Activated CD8-positive, alpha-beta memory T cell treated with anti-CD3 and anti-CD28 coated beads for 4 hours (primary cell): ENCODE data around the gene FOXP1.

Experiments
- DNase-seq, 2 donors: peaks; one replicate each; pipeline ENCODE4 v3.0.0-alpha.2; 2020; ENCODE audit warnings: low read depth in 2 of 2

The FOXP1 gene

DNA sequence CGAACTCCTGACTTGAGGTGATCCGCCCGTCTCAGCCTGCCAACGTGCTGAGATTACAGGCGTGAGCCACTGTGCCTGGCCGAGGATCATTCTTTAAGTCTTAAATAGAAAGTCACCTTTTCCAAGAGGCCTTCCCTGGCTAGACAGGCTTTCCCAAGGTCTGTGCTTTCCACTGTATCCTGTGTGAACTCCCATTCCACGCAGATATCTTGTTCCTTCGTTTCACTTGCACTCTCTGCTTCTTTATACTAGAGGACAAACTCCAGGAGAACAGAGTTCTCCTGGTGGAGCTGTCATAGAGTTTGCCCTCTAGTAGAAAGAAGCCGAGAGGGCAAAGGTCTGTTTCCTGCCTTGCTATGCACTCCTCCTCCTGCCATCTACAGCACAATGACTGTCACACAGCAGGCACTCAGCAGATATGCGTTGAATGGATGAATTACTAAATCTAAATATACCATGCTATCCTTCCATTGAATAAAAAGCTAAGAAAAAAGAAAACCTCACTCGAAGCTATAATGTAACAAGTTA lies 211.2 kb downstream of the FOXP1 start:
- DNase-seq: no peak

DNA sequence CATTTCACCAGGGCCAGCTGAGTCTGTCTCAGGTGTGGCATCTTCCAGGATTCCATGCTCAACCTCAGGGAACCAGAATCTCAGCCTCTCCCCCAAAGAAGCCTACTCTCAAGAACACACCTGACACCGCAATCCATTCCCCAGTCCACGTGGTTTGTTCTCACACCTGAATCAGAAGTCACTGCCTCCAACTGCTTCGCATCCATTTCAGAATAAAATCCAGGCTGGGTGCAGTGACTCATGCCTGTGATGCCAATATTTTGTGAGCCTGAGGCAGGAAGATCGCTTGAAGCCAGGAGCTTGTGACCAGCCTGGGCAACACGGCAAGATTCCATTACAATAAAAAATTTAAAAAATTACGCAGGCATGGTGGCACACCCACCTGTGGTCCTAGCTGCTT lies 212.2 kb downstream of the FOXP1 start:
- DNase-seq: no peak

DNA sequence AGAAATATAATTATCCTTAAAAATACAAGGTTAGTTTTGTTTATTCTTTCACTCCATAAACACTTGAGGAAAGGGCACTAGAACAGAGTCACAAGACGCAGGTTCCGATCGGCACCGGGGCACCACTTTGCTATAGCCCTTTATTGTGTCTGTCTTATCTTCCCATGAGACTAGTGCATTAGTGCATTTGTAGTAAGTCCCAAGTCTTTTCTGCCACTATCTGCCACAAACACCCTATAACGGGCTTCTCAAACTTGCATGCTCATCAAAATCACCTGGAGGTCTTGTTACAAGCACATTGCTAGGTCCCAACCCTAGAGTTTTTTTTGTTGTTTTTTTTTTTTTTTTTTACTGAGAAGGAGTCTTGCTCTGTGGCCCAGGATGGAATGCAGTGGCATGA lies 213.1 kb downstream of the FOXP1 start:
- no peak for DNase-seq

DNA sequence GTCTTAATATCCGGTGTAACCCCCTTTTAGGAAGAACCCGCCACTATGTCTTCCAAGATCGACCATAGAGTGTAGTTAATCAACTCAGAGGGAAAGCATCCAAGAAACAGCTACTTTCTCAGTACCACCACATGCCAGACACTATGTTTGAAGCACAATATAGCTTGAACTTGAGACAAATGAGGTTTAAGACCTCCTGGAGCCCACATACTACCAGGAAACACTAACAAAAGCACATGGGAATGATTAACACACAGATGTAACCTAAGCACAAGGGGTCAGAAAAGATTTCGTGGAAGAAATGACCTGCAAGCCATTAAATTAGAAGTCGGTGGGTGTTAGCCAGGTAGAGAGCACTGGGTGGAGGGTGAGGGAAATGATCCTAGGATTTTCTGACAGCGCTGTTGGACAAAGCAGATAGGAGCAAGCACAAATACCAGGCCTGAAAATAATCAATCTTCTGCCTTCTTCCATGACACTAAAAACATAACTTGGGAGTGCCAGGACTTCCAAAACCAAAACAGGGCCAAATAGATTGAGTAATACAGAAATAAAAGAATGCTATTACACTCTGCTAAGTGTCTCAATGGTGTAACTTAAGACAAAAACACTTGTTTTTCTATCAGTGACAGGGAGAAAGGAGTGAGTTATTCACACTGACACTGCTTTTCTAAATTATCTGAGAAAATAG lies 213.7 kb downstream of the FOXP1 start:
- no peak for DNase-seq

DNA sequence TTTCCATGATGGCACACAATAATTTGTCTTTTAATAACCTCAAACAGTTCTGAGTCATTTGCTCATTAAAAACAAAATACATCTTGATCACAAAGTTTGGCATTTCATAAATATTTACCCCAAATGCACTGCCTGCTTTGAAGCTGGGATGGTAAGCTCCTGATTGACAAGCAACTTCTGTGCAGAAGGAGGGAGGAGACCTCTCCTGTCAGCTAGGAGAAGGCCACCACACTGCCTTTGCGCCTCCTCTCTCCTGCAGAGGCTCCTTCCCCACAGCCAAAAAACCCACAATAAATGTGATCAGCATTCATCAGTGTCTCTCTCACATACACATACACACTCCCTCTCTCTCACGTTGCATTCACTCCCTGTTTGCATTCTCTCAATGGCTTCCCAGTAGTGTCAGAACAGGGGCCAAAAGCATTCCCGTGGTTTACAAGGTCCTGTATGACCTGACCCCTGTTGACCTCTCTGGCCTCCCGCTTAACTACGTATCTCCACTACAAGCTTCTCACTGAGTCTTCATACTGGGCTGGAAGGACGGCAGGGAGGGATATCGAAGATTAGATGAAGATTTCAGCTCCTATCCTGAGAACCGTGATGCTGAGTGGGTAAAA lies 216.4 kb downstream of the FOXP1 start:
- no peak for DNase-seq

DNA sequence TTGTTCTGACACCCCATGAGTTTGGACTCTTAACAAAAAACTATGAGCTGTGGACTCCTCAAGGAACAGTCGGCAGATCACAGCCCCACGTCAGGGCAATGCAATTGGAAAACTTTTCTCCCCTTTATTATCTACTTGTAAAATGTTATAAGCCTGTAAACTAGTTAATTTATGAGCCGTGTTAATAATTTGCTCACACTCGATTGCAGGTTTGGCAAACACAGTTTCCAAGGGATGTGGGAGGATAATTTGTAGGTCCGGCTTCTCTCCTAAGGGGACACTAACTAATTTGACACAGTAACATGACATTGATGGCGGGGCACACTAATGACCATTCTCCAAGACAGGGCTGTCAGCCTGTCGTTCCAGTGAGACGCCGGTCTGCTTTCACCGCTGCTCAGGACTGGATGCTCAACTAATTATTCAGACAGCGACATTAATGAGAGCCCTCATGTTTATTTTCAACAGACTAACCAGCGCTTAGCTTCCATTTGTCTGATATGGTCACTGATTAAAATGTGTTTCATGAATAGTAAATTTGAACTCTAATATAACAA lies 222.1 kb downstream of the FOXP1 start:
- no peak for DNase-seq

DNA sequence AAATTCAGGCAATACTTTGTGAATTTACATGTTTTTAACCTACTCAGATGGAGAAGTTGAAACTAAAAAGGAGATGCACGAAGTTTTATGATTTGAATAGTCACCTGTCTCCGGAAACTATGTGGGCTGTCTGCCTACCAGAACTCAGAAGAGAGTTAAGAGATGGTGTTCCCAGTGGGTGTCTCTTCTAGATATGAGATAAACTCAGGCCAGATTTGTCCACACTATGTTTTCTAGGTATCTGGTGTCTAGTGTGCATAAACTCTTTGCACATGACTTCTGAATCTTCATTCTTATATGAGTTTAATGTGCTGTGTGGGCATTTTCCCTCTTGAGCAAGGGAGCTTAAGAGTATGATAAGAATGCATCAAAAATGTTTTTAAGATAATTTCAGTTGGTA lies 222.8 kb downstream of the FOXP1 start:
- DNase-seq: no peak

DNA sequence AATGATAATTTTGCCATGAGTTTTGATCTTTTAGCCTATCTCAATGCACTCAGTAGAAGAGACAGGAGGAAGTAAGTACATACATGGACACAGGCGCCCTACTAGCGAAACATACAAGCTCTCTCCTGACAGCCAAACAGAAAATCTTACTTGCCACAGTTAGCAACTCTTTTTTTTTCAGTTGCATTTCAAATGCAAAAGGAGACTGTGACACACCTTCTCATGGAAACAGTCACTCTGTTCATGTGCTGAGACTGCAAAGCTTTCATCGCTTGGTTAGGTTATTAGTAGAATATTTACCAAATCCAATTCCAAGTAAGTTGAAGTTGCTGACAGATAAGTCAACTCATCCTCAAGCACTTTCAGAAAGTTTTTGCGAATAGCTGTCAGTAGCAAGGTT lies 223.3 kb downstream of the FOXP1 start:
- no peak for DNase-seq

DNA sequence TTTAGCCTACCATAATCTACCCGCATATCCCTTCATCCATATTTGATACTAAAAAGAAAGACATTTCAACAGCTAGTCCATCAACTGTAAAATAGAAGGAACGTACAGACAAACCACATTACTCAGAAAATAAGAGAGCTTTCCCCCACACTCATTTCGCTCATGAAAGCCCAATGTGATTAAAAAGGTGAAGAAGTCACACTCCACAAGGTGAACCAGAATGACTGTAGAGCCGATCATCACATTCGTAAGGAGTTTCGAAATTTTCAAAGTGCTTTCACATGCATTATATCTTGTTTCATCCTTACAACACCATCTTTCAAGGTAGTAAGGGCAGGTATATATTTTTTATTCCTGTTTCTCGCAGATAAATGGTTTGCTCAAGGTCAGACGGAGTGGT lies 225.3 kb downstream of the FOXP1 start:
- no peak for DNase-seq

DNA sequence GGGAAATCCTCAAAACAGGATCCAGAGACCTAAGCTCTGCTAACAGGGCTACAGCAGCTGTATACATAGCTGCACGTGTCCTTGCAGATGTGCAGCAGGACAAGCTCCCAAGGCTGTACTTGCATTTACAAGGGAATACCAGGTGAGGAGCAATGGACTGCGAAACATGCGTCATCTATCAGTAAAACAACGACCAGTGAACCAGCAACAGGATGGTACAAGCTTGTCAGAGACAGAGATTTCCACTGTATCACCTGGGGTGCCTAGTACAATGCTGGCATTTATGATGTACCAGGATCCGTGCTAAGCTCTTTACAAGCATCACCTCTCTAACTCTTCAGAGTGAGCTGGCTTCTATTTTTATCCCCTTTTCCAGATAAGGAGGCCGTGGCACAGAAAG lies 227.3 kb downstream of the FOXP1 start:
- no peak for DNase-seq

DNA sequence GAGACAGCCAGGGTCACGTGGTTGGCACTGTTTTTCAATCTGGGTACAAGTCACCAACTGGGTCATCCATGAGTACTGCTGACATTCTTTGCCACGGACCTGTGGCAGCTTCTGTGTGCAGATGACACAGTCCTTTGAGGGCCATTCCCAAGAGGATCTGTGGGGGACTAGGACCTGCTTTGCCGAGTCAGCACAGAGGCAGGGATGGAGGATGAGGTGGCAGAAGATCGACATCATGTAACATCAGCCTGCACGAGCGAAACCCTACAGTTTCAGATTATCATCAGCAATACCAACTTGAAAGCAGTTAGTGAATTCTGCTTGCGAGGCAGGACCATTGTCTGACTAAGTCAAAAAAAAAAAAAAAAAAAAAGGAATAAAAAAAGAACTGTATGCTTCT lies 227.7 kb downstream of the FOXP1 start:
- DNase-seq: no peak

DNA sequence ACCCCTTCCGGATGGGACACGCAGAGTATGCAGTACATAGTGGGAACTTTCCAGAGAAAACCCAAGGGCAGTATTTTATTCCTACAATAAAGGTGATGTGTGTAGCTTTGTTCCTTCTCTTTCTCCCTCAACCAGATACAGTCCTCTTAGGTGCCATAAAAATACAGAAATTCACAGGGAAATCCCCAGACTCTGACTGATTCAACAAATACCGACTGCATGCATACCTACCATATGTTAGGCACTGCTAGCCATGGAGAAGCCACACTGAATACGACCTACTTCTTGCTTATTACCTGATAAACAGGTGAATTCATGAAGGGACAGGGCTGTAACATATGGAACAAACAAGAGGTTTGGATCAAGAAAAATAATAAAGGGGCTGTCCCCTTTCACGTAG lies 228.5 kb downstream of the FOXP1 start:
- no peak for DNase-seq

DNA sequence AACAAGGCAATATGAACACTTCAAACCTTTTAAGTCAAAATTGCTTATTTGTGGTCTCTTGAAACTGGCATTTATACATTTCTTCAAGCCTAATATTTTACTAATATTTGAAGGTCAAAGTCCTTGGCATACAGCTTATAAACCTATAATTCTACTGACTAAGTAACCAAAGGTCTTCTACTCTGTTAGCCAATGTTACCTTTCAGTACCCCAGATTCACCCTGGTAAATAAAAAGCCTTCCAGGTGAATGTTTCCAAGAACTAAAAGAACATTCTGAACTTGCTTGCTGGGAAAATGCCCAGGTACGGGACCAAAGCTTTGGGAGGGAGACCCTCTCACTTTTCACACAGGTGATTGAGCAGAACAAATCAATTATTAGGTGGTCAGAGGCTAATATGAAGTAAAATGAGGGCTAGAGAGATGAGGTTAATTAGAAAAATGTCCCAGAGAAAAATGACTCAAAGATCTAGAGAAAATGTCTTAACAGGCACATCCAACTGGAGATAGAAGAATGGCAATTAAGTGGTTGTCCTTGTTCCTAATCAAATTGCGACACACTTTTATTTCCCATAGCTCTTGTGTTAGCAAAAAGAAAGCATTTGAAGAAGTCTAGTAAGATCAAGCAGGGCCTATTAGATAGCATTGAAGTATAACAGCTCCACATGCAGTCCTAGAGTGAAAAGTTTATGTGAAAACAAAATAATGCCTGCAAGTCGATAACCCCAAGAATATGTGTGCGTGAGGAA lies 232.0 kb downstream of the FOXP1 start:
- DNase-seq: no peak

DNA sequence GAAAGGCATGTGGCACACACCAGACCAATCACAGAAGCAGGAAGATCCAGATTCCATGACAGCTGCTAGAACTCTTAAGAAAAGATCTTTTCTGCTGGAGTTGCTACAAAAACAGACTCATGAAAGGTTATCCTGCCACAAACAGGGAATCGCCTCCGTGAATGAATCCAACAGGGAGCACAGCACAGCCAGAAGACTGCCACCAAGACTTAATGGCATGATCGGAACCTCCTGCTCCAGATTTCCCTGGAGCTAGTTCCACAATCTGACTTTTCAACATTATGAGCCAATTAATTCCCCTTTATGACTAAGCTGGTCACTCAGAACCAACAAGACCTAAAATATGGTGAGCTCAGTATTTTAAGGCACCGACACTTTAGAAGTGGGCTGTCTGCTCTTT lies 232.5 kb downstream of the FOXP1 start:
- DNase-seq: no peak

DNA sequence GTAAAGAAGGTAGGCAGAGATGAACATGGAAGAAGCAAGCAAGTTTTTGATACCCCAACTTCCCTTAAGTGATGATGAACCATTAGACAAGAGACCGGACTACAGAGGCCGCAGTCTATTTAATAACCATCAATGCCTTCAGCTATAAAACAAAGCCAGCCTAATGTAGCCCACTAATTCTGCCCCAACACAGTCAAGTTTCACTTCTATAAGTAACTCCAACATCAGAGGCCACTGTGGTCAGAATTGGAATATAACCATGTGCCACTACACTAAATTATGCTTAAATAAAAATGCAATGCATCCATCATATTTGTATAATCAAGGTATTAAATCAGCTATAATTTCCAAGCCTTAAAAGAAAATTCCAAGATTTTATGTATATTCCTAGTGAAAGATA lies 234.7 kb downstream of the FOXP1 start:
- no peak for DNase-seq

DNA sequence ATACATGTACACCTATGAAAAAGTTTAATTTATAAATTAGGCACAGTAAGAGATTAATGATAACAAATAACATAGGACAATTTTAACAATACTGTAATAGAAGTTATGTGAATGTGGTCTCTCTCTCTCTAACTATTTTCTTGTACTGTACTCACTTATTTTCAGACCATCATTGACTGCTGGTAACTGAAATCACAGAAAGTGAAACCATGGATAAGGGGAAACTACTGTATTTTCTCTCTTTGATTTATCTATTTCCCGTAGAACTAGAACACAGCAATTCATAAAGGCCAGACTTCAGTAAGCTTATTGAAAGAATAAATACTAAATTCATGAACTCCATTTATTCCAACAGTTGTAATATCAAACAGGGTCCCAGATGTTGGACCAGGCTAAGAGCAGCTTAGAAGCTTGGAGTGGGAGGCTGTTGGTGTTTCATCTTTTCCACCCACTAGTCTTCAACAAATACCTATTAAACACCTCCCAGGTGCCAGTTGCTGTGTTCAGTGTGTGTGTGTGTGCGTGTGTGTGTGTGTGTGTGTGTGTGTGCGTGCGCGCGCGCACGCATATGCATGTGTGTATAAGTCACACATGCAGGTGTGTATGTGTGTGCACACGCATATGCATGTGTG lies 235.4 kb downstream of the FOXP1 start:
- no peak for DNase-seq

DNA sequence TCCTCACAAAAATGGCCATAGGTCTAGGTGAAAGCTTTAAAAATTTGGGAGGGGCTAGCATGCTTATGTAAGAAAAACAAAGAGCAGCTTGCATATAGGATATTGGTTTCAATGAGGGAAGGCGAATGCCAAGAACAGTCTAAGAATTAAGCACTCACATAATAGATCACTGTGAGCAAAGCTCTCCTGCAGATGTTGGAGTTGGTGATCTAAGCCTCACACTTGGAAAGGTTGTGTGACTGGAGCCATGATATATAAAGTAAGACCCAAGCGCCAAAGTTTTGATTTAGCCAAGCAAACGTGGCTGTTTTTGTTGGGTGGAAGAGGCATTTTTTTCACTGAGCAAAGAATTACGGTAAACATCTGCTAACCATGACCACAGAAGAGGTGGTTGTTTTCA lies 237.5 kb downstream of the FOXP1 start:
- DNase-seq: no peak

DNA sequence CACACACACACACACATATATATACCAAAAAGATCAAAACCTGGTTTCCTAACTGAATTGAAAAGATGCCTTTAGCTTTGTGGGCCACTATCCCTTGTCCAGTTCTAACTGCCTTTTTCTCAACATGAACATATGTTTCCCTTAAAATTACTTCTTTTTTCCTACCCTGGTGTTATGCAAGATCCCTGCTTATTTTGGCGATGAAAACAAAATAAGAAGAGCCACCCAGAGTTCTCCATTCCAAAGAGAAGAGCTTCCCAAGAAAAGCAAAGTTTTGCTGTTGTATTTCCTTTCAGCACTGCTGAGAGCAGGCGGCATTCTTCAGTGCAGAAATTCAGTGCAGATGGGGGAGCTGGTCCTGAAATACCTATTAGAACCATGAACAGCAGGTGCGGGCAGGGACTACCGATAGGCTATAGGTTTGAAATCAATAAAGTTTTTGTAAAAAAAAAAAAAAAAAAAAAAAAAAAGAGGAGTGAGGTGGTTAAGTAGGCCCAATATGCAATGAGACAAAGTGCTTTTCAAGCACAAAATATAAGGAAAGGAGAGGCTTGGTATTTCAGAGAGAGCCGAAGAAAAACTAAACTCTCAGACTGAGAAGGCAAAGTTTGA lies 238.0 kb downstream of the FOXP1 start:
- no peak for DNase-seq

DNA sequence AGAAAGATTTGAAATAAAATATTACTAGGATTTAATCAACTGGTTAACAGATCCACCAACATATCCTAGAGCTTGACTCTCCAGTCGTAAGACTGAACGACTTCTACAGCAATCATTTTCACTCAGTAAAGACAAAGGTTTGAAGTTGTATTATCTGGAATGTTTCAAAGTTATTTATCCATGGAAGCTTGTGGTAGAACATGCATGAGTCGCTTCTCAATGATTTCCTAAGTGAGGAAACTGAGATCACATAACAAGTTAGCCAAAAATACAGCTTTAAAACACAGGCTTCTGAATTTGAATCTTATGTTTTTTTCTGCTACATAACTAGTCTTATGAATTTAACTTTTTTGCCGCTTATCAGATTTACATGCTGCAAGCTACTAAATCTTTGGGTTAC lies 241.8 kb downstream of the FOXP1 start:
- DNase-seq: no peak

DNA sequence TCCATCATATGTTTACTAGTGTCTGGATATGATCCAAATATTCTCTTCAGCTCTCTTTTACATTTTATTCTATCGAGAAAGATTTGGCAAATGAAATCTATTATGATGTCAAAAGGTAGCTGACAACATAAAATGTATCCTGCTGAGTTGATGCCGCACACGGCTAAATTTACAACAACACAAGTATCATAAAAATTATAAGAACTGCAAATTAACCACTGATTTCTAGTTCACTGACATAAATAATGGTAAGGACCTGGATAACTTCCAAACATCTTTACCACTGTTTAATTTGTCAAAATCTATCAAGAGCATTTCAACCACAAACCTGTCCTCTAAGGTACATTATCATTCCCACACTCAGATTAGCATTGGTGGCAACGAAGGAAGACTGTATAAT lies 244.5 kb downstream of the FOXP1 start:
- DNase-seq: no peak

DNA sequence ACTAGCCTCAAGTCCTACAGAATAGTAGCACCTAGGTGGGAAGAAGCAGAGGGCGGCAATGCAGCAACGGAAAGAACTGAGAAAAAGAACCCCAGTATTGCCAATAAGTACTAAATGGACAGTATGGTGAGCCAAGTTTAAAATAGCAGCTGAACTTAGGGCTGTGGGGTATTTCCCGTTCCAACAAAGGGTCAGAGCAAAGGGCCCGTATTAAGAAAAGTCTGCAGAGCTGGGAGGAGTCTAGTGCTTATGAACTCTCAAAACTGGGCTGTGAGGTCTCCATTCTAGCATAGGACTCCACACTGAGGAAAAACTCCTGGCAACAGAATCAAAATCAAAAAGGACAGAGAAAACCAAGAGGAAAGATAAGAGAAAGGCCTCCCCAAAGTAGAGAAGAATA lies 250.7 kb downstream of the FOXP1 start:
- DNase-seq: no peak

DNA sequence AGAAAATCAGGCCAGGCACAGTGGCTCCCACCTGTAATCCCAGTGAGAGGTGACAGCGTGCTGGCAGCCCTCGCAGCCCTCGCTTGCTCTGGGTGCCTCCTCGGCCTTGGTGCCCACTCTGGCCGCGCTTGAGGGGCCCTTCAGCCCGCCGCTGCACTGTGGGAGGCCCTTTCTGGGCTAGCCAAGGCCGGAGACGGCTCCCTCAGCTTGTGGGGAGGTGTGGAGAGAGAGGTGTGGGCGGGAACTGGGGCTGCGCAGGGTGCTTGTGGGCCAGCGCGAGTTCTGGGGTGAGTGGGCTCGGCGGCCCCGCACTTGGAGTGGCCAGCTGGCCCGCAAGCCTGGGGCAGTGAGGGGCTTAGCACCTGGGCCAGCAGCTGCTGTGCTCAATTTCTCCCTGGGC lies 252.6 kb downstream of the FOXP1 start:
- no peak for DNase-seq
